NCI-H748 (cell line): ENCODE measurements around the gene RGS10.
"Not testable (repeated sequence)": the region's sequence is repeated elsewhere in the genome, so short reads cannot be mapped to it uniquely, and the experiment has no call there.

ENCODE experiments used
- DNase-seq: peaks from one replicate; lab custom pipeline; 2025; ENCODE audit not compliant: unreplicated experiment; lab: John Stamatoyannopoulos, UW

The RGS10 gene

GRCh38 chr10:119539359-119539825 lies 3.1 kb downstream of the RGS10 start:
- DNase-seq = no peak

GRCh38 chr10:119538632-119539358 lies 3.7 kb downstream of the RGS10 start:
- DNase-seq = no peak

GRCh38 chr10:119537953-119538630 lies 4.4 kb downstream of the RGS10 start:
- DNase-seq = no peak

GRCh38 chr10:119536508-119537025 lies 6.0 kb downstream of the RGS10 start:
- no peak for DNase-seq

- DNase-seq = no peak
These were observed 6.5 kb downstream of the RGS10 start for GRCh38 chr10:119535837-119536507.

GRCh38 chr10:119535305-119535704 lies 7.2 kb downstream of the RGS10 start:
- DNase-seq = no peak

GRCh38 chr10:119533473-119533872 lies 9.0 kb downstream of the RGS10 start:
- DNase-seq = no peak

- DNase-seq = not testable (repeated sequence)
These were observed 9.7 kb downstream of the RGS10 start for GRCh38 chr10:119532791-119533190.

GRCh38 chr10:119532251-119532650 lies 10.3 kb downstream of the RGS10 start:
- DNase-seq = not testable (repeated sequence)

GRCh38 chr10:119531067-119531466 lies 11.5 kb downstream of the RGS10 start:
- no peak for DNase-seq

- DNase-seq = not testable (repeated sequence)
These were observed 13.8 kb downstream of the RGS10 start for GRCh38 chr10:119528663-119529237.

- DNase-seq = no peak
These were observed 15.6 kb downstream of the RGS10 start for GRCh38 chr10:119526621-119527592.

GRCh38 chr10:119526149-119526548 lies 16.4 kb downstream of the RGS10 start:
- DNase-seq = no peak

GRCh38 chr10:119525116-119525515 lies 17.4 kb downstream of the RGS10 start:
- DNase-seq = no peak

- no peak for DNase-seq
These were observed 17.8 kb downstream of the RGS10 start for GRCh38 chr10:119524720-119525070.

- no peak for DNase-seq
These were observed 18.4 kb downstream of the RGS10 start for GRCh38 chr10:119523895-119524719.

- DNase-seq = no peak
These were observed 19.6 kb downstream of the RGS10 start for GRCh38 chr10:119522747-119523426.

- DNase-seq = no peak
These were observed 20.9 kb downstream of the RGS10 start for GRCh38 chr10:119521443-119522204.
